ELR (cell line): ENCODE measurements around the gene FBXW2.

ENCODE experiments used
- DNase-seq: peaks from one replicate; pipeline ENCODE4 v3.0.0-alpha.2; 2015; ENCODE audit warnings: low read depth

FBXW2 gene

GRCh38 chr9:120714088-120714845 lies 78.9 kb downstream of the FBXW2 start, which contains the start of gene MEGF9:
MEGF9 (minus strand) TSS chr9:120714470; CDS start chr9:120714358, 112 bp downstream.
- DNase-seq = peak; percentile 99

GRCh38 chr9:120713257-120714087 lies 79.7 kb downstream of the FBXW2 start:
- DNase-seq = peak; percentile 36

GRCh38 chr9:120712539-120713031 lies 80.6 kb downstream of the FBXW2 start:
- no peak for DNase-seq

- peak; percentile 14 for DNase-seq
These were observed 81.2 kb downstream of the FBXW2 start for GRCh38 chr9:120711841-120712538.

GRCh38 chr9:120711354-120711753 lies 81.9 kb downstream of the FBXW2 start:
- peak; percentile 30 for DNase-seq

GRCh38 chr9:120710110-120710981 lies 82.9 kb downstream of the FBXW2 start:
- no peak for DNase-seq

- peak; percentile 39 for DNase-seq
These were observed 84.5 kb downstream of the FBXW2 start for GRCh38 chr9:120708526-120709224.

- no peak for DNase-seq
These were observed 86.0 kb downstream of the FBXW2 start for GRCh38 chr9:120707170-120707569.
